WTC11 (cell line): ENCODE results near the gene PRAF2. TPM values are rescaled to one million over a fixed set of nuclear protein-coding genes. Genes with fewer than 3 reads are reported as not detected.

Experiments used
- ATAC-seq: fragments of 200-7000 bp; cut with Tn5 transposase; 2 replicates; pipeline ENCODE4 v1.10.0; 2021; ENCODE audit warnings: mild to moderate bottlenecking, moderate library complexity
- CTCF ChIA-PET: fragments of 300-600 bp; sonication (Branson Sonifier 250); formaldehyde crosslinking; loops from one replicate; lab custom pipeline; 2021; ENCODE audit warnings: antibody characterized with exemption; lab: Charles Lee
- POLR2A ChIA-PET: fragments of 350-600 bp; sonication (Branson Sonifier 250); formaldehyde crosslinking; loops from one replicate; lab custom pipeline; 2021; ENCODE audit warnings: antibody characterized with exemption; lab: Charles Lee
- DNase-seq: peaks from one replicate; pipeline ENCODE4 v3.0.0; 2021; ENCODE audit warnings: low spot score
- H3K27ac Mint-ChIP-seq: 2 replicates; pipeline ENCODE4 v1.8.0; 2021; ENCODE audit warnings: mixed read lengths
- H3K27me3 Mint-ChIP-seq: 2 replicates; pipeline ENCODE4 v1.8.0; 2021; ENCODE audit warnings: low read depth, mild to moderate bottlenecking, moderate library complexity, mixed read lengths
- H3K36me3 Mint-ChIP-seq: 2 replicates; pipeline ENCODE4 v1.8.0; 2021; ENCODE audit warnings: mixed read lengths
- H3K4me1 Mint-ChIP-seq: 2 replicates; pipeline ENCODE4 v1.8.0; 2022; ENCODE audit warnings: mixed read lengths
- H3K4me3 Mint-ChIP-seq: 2 replicates; pipeline ENCODE4 v1.8.0; 2021; ENCODE audit warnings: mild to moderate bottlenecking, moderate library complexity, mixed read lengths
- H3K9me3 Mint-ChIP-seq: 2 replicates; pipeline ENCODE4 v1.8.0; 2021; ENCODE audit warnings: mixed read lengths
- CDX4 ChIP-seq: fragments of 250-450 bp; sonication (Bioruptor Pico); IDR thresholded peaks from 2 replicates; pipeline ENCODE4 v1.9.0; 2021; ENCODE audit warnings: moderate library complexity, mild to moderate bottlenecking, inconsistent platforms, borderline replicate concordance
- CREB1 ChIP-seq: sonication (generic); formaldehyde crosslinking; IDR thresholded peaks from 2 replicates; pipeline ENCODE4 v1.8.0; 2023; ENCODE audit warnings: mild to moderate bottlenecking, missing genetic modification reagents
- CREM ChIP-seq: sonication (generic); formaldehyde crosslinking; IDR thresholded peaks from 2 replicates; pipeline ENCODE4 v1.8.1; 2022; ENCODE audit warnings: mild to moderate bottlenecking, missing genetic modification reagents, moderate library complexity
- CTCF ChIP-seq: fragments of 200-600 bp; IDR thresholded peaks from 2 replicates; pipeline ENCODE4 v1.8.0; 2022; ENCODE audit warnings: antibody characterized with exemption
- E2F4 ChIP-seq: sonication (generic); formaldehyde crosslinking; IDR thresholded peaks from 2 replicates; pipeline ENCODE4 v1.8.1; 2022; ENCODE audit warnings: low read depth, mild to moderate bottlenecking, moderate library complexity, missing genetic modification reagents, borderline replicate concordance
- FOXK1 ChIP-seq: sonication (generic); formaldehyde crosslinking; IDR thresholded peaks from 2 replicates; pipeline ENCODE4 v1.8.0; 2022; ENCODE audit warnings: mild to moderate bottlenecking, moderate library complexity, missing genetic modification reagents
- MXD4 ChIP-seq: fragments of 250-450 bp; sonication (Bioruptor Pico); IDR thresholded peaks from 2 replicates; pipeline ENCODE4 v1.8.0; 2021; ENCODE audit warnings: mild to moderate bottlenecking, moderate library complexity, borderline replicate concordance
- MYBL2 ChIP-seq: sonication (generic); formaldehyde crosslinking; IDR thresholded peaks from 2 replicates; pipeline ENCODE4 v1.8.1; 2023; ENCODE audit warnings: mild to moderate bottlenecking, moderate library complexity, missing genetic modification reagents
- NFE2L1 ChIP-seq: sonication (generic); formaldehyde crosslinking; IDR thresholded peaks from 2 replicates; pipeline ENCODE4 v1.8.1; 2023; ENCODE audit warnings: missing genetic modification reagents
- NR2C2 ChIP-seq: sonication (generic); formaldehyde crosslinking; IDR thresholded peaks from 2 replicates; pipeline ENCODE4 v1.8.0; 2022; ENCODE audit warnings: mild to moderate bottlenecking, missing genetic modification reagents
- OVOL2 ChIP-seq: fragments of 250-450 bp; sonication (Bioruptor Pico); IDR thresholded peaks from 2 replicates; pipeline ENCODE4 v1.9.0; 2021; ENCODE audit warnings: mild to moderate bottlenecking, borderline replicate concordance
- PRRX2 ChIP-seq: fragments of 250-450 bp; sonication (Bioruptor Pico); IDR thresholded peaks from 2 replicates; pipeline ENCODE4 v1.8.0; 2021; ENCODE audit warnings: mild to moderate bottlenecking
- SMAD3 ChIP-seq: sonication (generic); formaldehyde crosslinking; IDR thresholded peaks from 2 replicates; pipeline ENCODE4 v1.8.0; 2022; ENCODE audit warnings: missing genetic modification reagents, mild to moderate bottlenecking, borderline replicate concordance
- TEAD1 ChIP-seq: sonication (generic); formaldehyde crosslinking; IDR thresholded peaks from 2 replicates; pipeline ENCODE4 v1.8.0; 2022; ENCODE audit warnings: mild to moderate bottlenecking, missing genetic modification reagents
- ZBTB21 ChIP-seq: sonication (generic); formaldehyde crosslinking; IDR thresholded peaks from 2 replicates; pipeline ENCODE4 v1.8.1; 2023; ENCODE audit warnings: mild to moderate bottlenecking, missing genetic modification reagents, borderline replicate concordance
- ZNF219 ChIP-seq: sonication (generic); formaldehyde crosslinking; IDR thresholded peaks from 2 replicates; pipeline ENCODE4 v1.8.0; 2023; ENCODE audit warnings: missing genetic modification reagents, mild to moderate bottlenecking, borderline replicate concordance
- total RNA-seq: library from RNA; stranded (reverse); gene quantifications from 3 replicates; pipeline ENCODE4 v1.2.3, GENCODE V29; 2021
- TF ChIP-seq, protein P1 (sequence below): sonication (generic); formaldehyde crosslinking; IDR thresholded peaks from 2 replicates; pipeline ENCODE4 v1.8.0; 2022; ENCODE audit warnings: missing genetic modification reagents

PRAF2 gene
- total RNA-seq, 1 experiment from 2014 or later, result 14.8 TPM

- ATAC-seq, result no peak
- peaks cover 30% of the 10 kb centered on the region for H3K36me3 Mint-ChIP-seq
- no peaks in the 10 kb centered on the region for H3K9me3 Mint-ChIP-seq
Observed at GRCh38 chrX:49116076-49116475, 42.3 kb upstream of the PRAF2 start.

DNA sequence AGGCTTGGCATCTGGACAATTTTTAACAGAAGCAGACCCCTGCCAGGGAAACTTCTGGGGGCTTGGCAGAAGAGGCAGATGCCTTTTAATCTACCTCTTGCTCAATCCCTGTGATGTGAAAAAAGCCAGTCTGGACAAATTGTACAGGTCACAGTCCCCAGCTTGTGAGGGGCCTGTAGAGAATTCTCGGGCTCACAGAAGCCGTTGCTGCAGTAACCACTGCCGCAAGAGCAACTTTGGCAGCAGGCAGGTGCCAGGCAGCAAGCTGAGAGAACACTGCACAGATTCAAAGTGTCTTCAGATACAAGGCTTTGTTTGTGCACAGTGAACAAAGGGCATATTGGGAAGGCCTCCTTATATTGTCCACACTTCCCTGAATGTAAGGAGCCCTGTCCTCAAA, 38.0 kb upstream of the PRAF2 start:
- ChIA-PET POLR2A (interaction anchor here (0.6 kb wide), 1 partner anchor 11 kb away, joined by 3 read pairs; no protein-coding TSS in a partner anchor), CTCF (no interaction called here)
- peaks cover 23% of the 10 kb centered on the region for H3K36me3 Mint-ChIP-seq
- no peaks in the 10 kb centered on the region for H3K9me3 Mint-ChIP-seq
- no peak for ATAC-seq
- H3K27me3 Mint-ChIP-seq, result no peaks in the 10 kb centered on the region
- no peak overlapping the region for H3K27ac Mint-ChIP-seq
- no peak overlapping the region for H3K4me3 Mint-ChIP-seq
- TF ChIP-seq E2F4 (CRISPR knock-in tag), result no peak
- no peak for TF ChIP-seq ZNF219 (CRISPR knock-in tag)
- TF ChIP-seq, protein P1, sequence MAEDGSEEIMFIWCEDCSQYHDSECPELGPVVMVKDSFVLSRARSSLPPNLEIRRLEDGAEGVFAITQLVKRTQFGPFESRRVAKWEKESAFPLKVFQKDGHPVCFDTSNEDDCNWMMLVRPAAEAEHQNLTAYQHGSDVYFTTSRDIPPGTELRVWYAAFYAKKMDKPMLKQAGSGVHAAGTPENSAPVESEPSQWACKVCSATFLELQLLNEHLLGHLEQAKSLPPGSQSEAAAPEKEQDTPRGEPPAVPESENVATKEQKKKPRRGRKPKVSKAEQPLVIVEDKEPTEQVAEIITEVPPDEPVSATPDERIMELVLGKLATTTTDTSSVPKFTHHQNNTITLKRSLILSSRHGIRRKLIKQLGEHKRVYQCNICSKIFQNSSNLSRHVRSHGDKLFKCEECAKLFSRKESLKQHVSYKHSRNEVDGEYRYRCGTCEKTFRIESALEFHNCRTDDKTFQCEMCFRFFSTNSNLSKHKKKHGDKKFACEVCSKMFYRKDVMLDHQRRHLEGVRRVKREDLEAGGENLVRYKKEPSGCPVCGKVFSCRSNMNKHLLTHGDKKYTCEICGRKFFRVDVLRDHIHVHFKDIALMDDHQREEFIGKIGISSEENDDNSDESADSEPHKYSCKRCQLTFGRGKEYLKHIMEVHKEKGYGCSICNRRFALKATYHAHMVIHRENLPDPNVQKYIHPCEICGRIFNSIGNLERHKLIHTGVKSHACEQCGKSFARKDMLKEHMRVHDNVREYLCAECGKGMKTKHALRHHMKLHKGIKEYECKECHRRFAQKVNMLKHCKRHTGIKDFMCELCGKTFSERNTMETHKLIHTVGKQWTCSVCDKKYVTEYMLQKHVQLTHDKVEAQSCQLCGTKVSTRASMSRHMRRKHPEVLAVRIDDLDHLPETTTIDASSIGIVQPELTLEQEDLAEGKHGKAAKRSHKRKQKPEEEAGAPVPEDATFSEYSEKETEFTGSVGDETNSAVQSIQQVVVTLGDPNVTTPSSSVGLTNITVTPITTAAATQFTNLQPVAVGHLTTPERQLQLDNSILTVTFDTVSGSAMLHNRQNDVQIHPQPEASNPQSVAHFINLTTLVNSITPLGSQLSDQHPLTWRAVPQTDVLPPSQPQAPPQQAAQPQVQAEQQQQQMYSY (CRISPR knock-in tag), result no peak
- no peak for TF ChIP-seq CREM
- TF ChIP-seq ZBTB21 (CRISPR knock-in tag), result no peak
- no peak for TF ChIP-seq NR2C2 (CRISPR knock-in tag)
- H3K4me1 Mint-ChIP-seq, result no peaks in the 10 kb centered on the region
- DNase-seq, result no peak

More at GRCh38 chrX:49116076-49116475, 42.3 kb upstream of the PRAF2 start:
- no peak overlapping the region for H3K4me3 Mint-ChIP-seq
- no peak for TF ChIP-seq CDX4 (CRISPR knock-in tag)
- no peak for TF ChIP-seq MYBL2 (CRISPR knock-in tag)
- TF ChIP-seq SMAD3, result no peak
- H3K27me3 Mint-ChIP-seq, result no peaks in the 10 kb centered on the region
- POLR2A ChIA-PET, result no interaction called here
- no peaks in the 10 kb centered on the region for H3K4me1 Mint-ChIP-seq
- no peak for DNase-seq
- CTCF ChIA-PET, result no interaction called here
- no peak overlapping the region for H3K27ac Mint-ChIP-seq

- TF ChIP-seq CTCF (no peak), TEAD1 (CRISPR knock-in tag) (no peak), E2F4 (CRISPR knock-in tag) (no peak), PRRX2 (CRISPR knock-in tag) (no peak), MXD4 (CRISPR knock-in tag) (no peak), CREB1 (CRISPR knock-in tag) (no peak), OVOL2 (CRISPR knock-in tag) (no peak), FOXK1 (CRISPR knock-in tag) (no peak), NFE2L1 (CRISPR knock-in tag) (no peak)
- no peaks in the 10 kb centered on the region for H3K4me1 Mint-ChIP-seq
- CTCF ChIA-PET, result no interaction called here
Observed at GRCh38 chrX:49110417-49110816, 36.6 kb upstream of the PRAF2 start.

More at GRCh38 chrX:49110417-49110816, 36.6 kb upstream of the PRAF2 start:
- Mint-ChIP-seq H3K27me3 (no peaks in the 10 kb centered on the region), H3K36me3 (peaks cover 10% of the 10 kb centered on the region), H3K9me3 (no peaks in the 10 kb centered on the region), H3K27ac (no peak overlapping the region), H3K4me3 (no peak overlapping the region)
- POLR2A ChIA-PET, result no interaction called here
- ATAC-seq (no peak), DNase-seq (no peak)
